Measurements from ENCODE around the gene JAG1. TPM values are rescaled to one million over a fixed set of nuclear protein-coding genes. Genes with fewer than 3 reads are reported as not detected.
A peak's percentile ranks its signal among the peaks of the same experiment; 100 is the strongest.

Gene JAG1
- total RNA-seq, 1 donor from 2014 or later = 58.4 TPM

GRCh38 chr20:10649080-10649796 is 24.6 kb downstream of the JAG1 start:
- Mint-ChIP-seq H3K27me3 (no peaks in the 10 kb centered on the region), H3K9me3 (no peaks in the 10 kb centered on the region), H3K4me3 (no peak overlapping the region), H3K27ac (peak overlapping the region; percentile 43), H3K4me1 (ENCODE audit: unreplicated experiment) (peaks cover 71% of the 10 kb centered on the region), H3K36me3 (peaks cover 58% of the 10 kb centered on the region)
- no peak for DNase-seq (ENCODE audit: extremely low spot score, unreplicated experiment)
- TF ChIP-seq CTCF (conservative IDR thresholded peaks at IDR 0.05) = no peak

- TF ChIP-seq CTCF (conservative IDR thresholded peaks at IDR 0.05) = no peak
- DNase-seq (ENCODE audit: extremely low spot score, unreplicated experiment) = no peak
- no peak overlapping the region for H3K4me3 Mint-ChIP-seq
- no peaks in the 10 kb centered on the region for H3K9me3 Mint-ChIP-seq
- H3K27ac Mint-ChIP-seq = no peak overlapping the region
- H3K27me3 Mint-ChIP-seq = no peaks in the 10 kb centered on the region
- H3K36me3 Mint-ChIP-seq = peaks cover 52% of the 10 kb centered on the region
- H3K4me1 Mint-ChIP-seq (ENCODE audit: unreplicated experiment) = peaks cover 66% of the 10 kb centered on the region
Observed at GRCh38 chr20:10648651-10649050, 25.1 kb downstream of the JAG1 start.

- DNase-seq (ENCODE audit: extremely low spot score, unreplicated experiment) = no peak
- no peak for TF ChIP-seq CTCF (conservative IDR thresholded peaks at IDR 0.05)
- Mint-ChIP-seq H3K36me3 (peaks cover 57% of the 10 kb centered on the region), H3K9me3 (no peaks in the 10 kb centered on the region), H3K4me1 (ENCODE audit: unreplicated experiment) (peaks cover 65% of the 10 kb centered on the region), H3K27me3 (no peaks in the 10 kb centered on the region), H3K4me3 (peak overlapping the region; percentile 14), H3K27ac (peak overlapping the region; percentile 54)
Observed at GRCh38 chr20:10647909-10648308, 25.9 kb downstream of the JAG1 start.

GRCh38 chr20:10647471-10647870 is 26.3 kb downstream of the JAG1 start:
- Mint-ChIP-seq H3K9me3 (no peaks in the 10 kb centered on the region), H3K27ac (peak overlapping the region; percentile 54), H3K27me3 (no peaks in the 10 kb centered on the region), H3K4me3 (peak overlapping the region; percentile 14), H3K36me3 (peaks cover 58% of the 10 kb centered on the region), H3K4me1 (ENCODE audit: unreplicated experiment) (peaks cover 61% of the 10 kb centered on the region)
- peak; percentile 68 for TF ChIP-seq CTCF (conservative IDR thresholded peaks at IDR 0.05)
- no peak for DNase-seq (ENCODE audit: extremely low spot score, unreplicated experiment)

DNA sequence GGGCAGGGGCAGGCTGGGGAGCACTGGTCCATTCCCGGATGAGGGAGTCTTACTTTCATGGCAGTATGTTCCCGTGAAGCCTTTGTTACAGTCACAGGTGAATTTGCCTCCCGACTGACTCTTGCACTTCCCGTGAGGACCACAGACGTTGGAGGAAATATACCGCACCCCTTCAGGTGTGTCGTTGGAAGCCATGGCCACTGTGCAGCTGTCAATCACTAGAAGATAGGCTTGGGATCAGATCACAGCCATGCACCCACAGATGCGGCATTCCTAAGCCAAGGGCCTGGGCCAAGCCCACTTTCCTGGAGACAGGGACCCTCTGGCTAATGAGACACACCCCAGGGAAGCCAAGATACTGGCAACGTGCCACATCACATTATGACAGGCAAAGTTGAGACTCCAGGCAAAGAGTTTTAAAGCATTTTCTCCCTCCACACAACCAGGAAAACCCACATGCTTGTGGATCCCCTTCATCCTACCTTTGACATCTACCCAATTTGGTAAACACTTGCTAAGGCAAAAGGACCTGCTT is 26.8 kb downstream of the JAG1 start:
- H3K27me3 Mint-ChIP-seq = no peaks in the 10 kb centered on the region
- H3K36me3 Mint-ChIP-seq = peaks cover 63% of the 10 kb centered on the region
- no peak for TF ChIP-seq CTCF (conservative IDR thresholded peaks at IDR 0.05)
- H3K4me1 Mint-ChIP-seq (ENCODE audit: unreplicated experiment) = peaks cover 56% of the 10 kb centered on the region
- H3K9me3 Mint-ChIP-seq = no peaks in the 10 kb centered on the region
- H3K4me3 Mint-ChIP-seq = no peak overlapping the region
- no peak for DNase-seq (ENCODE audit: extremely low spot score, unreplicated experiment)
- H3K27ac Mint-ChIP-seq = peak overlapping the region; percentile 54
